Mesenchymal stem cell (in vitro differentiated cells and primary cell): ENCODE results near the gene IPCEF1.

ENCODE experiments used
- DNase-seq: peaks from one replicate; pipeline ENCODE4 v3.0.0-alpha.2; 2013
- H2AFZ ChIP-seq: one replicate; pipeline ENCODE4 v1.6.1; 2013; ENCODE audit warnings: low read depth, mild to moderate bottlenecking, control low read depth, inconsistent platforms, low read length, moderate library complexity
- H2AK5ac ChIP-seq: 2 replicates; pipeline ENCODE4 v1.6.1; 2013; ENCODE audit warnings: low read length, moderate library complexity, mild to moderate bottlenecking, inconsistent platforms; ENCODE audit not compliant: severe bottlenecking
- H2BK120ac ChIP-seq: one replicate; pipeline ENCODE4 v1.6.1; 2013; ENCODE audit warnings: low read depth, mild to moderate bottlenecking, inconsistent platforms, low read length, moderate library complexity
- H2BK12ac ChIP-seq, 2 experiments: one replicate each; pipeline ENCODE4 v1.6.1; 2013; ENCODE audit warnings: inconsistent platforms in 2 of 2, low read length in 2 of 2, mild to moderate bottlenecking in 2 of 2, moderate library complexity in 2 of 2, control low read depth in 1 of 2
- H2BK15ac ChIP-seq: one replicate; pipeline ENCODE4 v1.6.1; 2013; ENCODE audit warnings: mild to moderate bottlenecking, low read depth, inconsistent platforms; ENCODE audit not compliant: poor library complexity, severe bottlenecking
- H2BK5ac ChIP-seq: 2 replicates; pipeline ENCODE4 v1.6.1; 2013; ENCODE audit warnings: low read depth, mild to moderate bottlenecking, low read length, control low read depth, inconsistent platforms; ENCODE audit not compliant: poor library complexity, severe bottlenecking
- H3K14ac ChIP-seq, 2 experiments: one replicate each; pipeline ENCODE4 v1.6.1; 2013; ENCODE audit warnings: inconsistent platforms in 2 of 2, low read length in 2 of 2, control low read depth in 1 of 2, mild to moderate bottlenecking in 1 of 2, moderate library complexity in 1 of 2
- H3K18ac ChIP-seq, 2 experiments: one replicate each; pipeline ENCODE4 v1.6.1; 2013; ENCODE audit warnings: inconsistent platforms in 2 of 2, low read length in 2 of 2, control low read depth in 1 of 2, low read depth in 1 of 2, mild to moderate bottlenecking in 1 of 2
- H3K23ac ChIP-seq, 2 experiments: one replicate each; pipeline ENCODE4 v1.6.1; 2013; ENCODE audit warnings: inconsistent platforms in 2 of 2, low read length in 2 of 2, mild to moderate bottlenecking in 2 of 2, moderate library complexity in 2 of 2, control low read depth in 1 of 2
- H3K27ac ChIP-seq: 2 replicates; pipeline ENCODE4 v1.5.1; 2013; ENCODE audit warnings: mild to moderate bottlenecking, moderate library complexity, low read length, control low read depth, inconsistent platforms; ENCODE audit not compliant: poor library complexity, severe bottlenecking
- H3K27me3 ChIP-seq, 2 experiments: 2 replicates each; pipeline versions ENCODE4 v1.6.1 to v1.7.0; 2013; ENCODE audit warnings: low read length in 2 of 2, mild to moderate bottlenecking in 2 of 2, moderate library complexity in 2 of 2, control low read depth in 1 of 2, inconsistent platforms in 1 of 2; ENCODE audit not compliant: control insufficient read depth in 1 of 2, insufficient read depth in 1 of 2
- H3K36me3 ChIP-seq, 2 experiments: 2 replicates each; pipeline versions ENCODE4 v1.6.1 to v1.7.0; 2013; ENCODE audit warnings: low read length in 2 of 2, control low read depth in 1 of 2, inconsistent platforms in 1 of 2, low read depth in 1 of 2, mild to moderate bottlenecking in 1 of 2; ENCODE audit not compliant: insufficient read depth in 2 of 2, control insufficient read depth in 1 of 2
- H3K4ac ChIP-seq, 2 experiments: one replicate each; pipeline ENCODE4 v1.6.1; 2013; ENCODE audit warnings: inconsistent platforms in 2 of 2, low read length in 2 of 2, mild to moderate bottlenecking in 2 of 2, moderate library complexity in 2 of 2, control low read depth in 1 of 2, low read depth in 1 of 2
- H3K4me1 ChIP-seq: 2 replicates; pipeline ENCODE4 v1.6.1; 2013; ENCODE audit warnings: low read depth, low read length, control low read depth; ENCODE audit not compliant: control insufficient read depth, insufficient read depth
- H3K4me2 ChIP-seq: 2 replicates; pipeline ENCODE4 v1.6.1; 2013; ENCODE audit warnings: low read length, mild to moderate bottlenecking, inconsistent platforms; ENCODE audit not compliant: poor library complexity, severe bottlenecking
- H3K4me3 ChIP-seq, 2 experiments: 2 replicates each; pipeline versions ENCODE4 v1.5.1 to v1.7.0; 2013; ENCODE audit warnings: low read length in 2 of 2, mild to moderate bottlenecking in 2 of 2, control low read depth in 1 of 2, low read depth in 1 of 2; ENCODE audit not compliant: insufficient read depth in 1 of 2
- H3K79me1 ChIP-seq: replicated peaks from 2 replicates; pipeline ENCODE4 v1.6.1; 2013; ENCODE audit warnings: mild to moderate bottlenecking, control low read depth, low read length, inconsistent platforms; ENCODE audit not compliant: poor library complexity, severe bottlenecking
- H3K9ac ChIP-seq: 2 replicates; pipeline ENCODE4 v1.7.0; 2013; ENCODE audit warnings: mild to moderate bottlenecking, low read length, moderate library complexity
- H3K9me3 ChIP-seq: 2 replicates; pipeline ENCODE4 v1.7.0; 2013; ENCODE audit warnings: mild to moderate bottlenecking, low read length; ENCODE audit not compliant: control insufficient read depth
- H4K8ac ChIP-seq: one replicate; pipeline ENCODE4 v1.6.1; 2013; ENCODE audit warnings: inconsistent platforms, mild to moderate bottlenecking, low read length, moderate library complexity
- H4K91ac ChIP-seq: one replicate; pipeline ENCODE4 v1.6.1; 2013; ENCODE audit warnings: mild to moderate bottlenecking, low read length, inconsistent platforms
- WGBS: methylation state at CpG from one replicate; pipeline ENCODE4 v1.1.7; 2013; ENCODE audit warnings: mixed read lengths; 5-methylcytosine and 5-hydroxymethylcytosine counted together

Gene IPCEF1

DNA sequence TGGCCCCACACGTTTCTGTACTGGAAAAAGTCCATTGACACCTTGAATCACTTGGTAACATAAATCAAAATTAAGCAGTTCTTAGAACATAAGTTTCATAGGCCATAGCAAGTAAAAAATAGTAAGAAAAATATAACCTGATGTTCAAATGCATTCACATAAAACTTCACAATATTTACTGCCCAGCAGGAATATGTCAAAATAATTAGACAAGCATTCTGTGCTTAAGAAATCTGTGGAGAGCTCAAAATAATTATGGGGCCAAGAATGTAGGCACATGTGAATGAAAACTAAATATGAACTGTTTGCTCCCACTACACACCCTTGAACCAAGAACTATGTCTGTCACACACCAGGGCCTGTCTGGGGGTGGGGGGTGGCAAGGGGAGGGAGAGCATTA, 70.8 kb downstream of the IPCEF1 start:
- Histone ChIP-seq H2BK15ac (no peak overlapping the region), H2BK5ac (peak overlapping the region; percentile 44), H3K4me2 (no peak overlapping the region), H3K36me3 (no peaks in the 10 kb centered on the region), H3K27me3 (no peaks in the 10 kb centered on the region), H2AK5ac (no peak overlapping the region), H3K9me3 (no peaks in the 10 kb centered on the region), H3K23ac (no peak overlapping the region), H3K27ac (no peak overlapping the region), H4K91ac (no peak overlapping the region), H3K4ac (no peak overlapping the region), H3K79me1 (no peaks in the 10 kb centered on the region), H3K14ac (no peak overlapping the region), H3K4me1 (no peaks in the 10 kb centered on the region), H2BK120ac (no peak overlapping the region), H4K8ac (no peak overlapping the region), H3K4me3 (no peak overlapping the region), H3K9ac (no peak overlapping the region), H3K18ac (no peak overlapping the region), H2BK12ac (no peak overlapping the region), H2AFZ (no peak overlapping the region)
- no CpG with 5 or more reads among the region's 1 CpG for WGBS
- no peak for DNase-seq

DNA sequence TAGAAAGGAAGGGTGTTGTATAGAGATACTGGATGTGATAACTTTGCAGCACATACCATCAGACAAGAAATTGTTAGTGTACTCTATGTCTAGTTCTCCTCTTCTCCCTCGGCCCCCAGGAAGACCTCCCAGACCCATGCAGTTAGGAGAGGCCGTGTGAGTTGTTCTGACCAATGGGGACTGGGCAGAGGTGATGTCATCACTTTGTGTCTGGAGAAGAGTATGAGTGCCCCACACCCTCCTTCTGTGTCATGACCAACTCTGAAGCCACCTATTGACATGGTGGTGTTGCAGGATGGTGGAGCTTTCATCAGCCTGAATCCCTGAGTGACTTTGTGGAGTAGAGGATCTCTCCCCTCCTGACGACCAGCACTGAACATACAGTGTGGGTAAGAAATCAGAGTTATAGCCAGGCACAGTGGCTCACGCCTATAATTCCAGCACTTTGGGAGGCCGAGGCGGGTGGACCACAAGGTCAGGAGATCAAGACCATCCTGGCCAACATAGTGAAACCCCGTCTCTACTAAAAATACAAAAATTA, 72.2 kb downstream of the IPCEF1 start:
- Histone ChIP-seq H3K4me1 (no peaks in the 10 kb centered on the region), H4K91ac (no peak overlapping the region), H3K79me1 (no peaks in the 10 kb centered on the region), H3K9ac (no peak overlapping the region), H3K4ac (no peak overlapping the region), H2BK5ac (no peak overlapping the region), H2BK12ac (no peak overlapping the region), H2AFZ (no peak overlapping the region), H3K27me3 (no peaks in the 10 kb centered on the region), H2AK5ac (no peak overlapping the region), H4K8ac (no peak overlapping the region), H2BK15ac (no peak overlapping the region), H3K23ac (no peak overlapping the region), H3K14ac (no peak overlapping the region), H3K9me3 (no peaks in the 10 kb centered on the region), H3K36me3 (no peaks in the 10 kb centered on the region), H3K27ac (no peak overlapping the region), H3K4me2 (no peak overlapping the region), H3K18ac (no peak overlapping the region), H2BK120ac (no peak overlapping the region), H3K4me3 (no peak overlapping the region)
- DNase-seq, result no peak
- WGBS, result 98% methylated on average over 6 of the region's 7 CpGs

DNA sequence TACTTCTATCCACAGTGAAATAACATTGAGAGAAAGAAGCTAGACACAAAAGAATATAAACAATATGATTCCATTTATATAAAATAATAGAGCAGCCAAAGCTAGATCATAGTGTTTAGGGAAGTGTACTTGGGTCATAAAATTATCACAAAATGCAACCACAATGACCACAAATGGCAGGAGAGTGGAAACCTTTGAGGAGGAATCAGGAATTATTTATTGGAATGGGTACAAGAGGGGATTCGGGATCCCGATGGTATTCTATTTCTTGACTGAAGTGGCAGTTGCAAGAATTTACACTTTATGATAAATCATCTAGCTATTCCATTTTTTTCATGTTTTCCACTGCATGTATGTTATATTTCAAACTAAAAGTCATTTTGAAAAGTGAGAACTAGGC, 76.1 kb downstream of the IPCEF1 start:
- Histone ChIP-seq H2BK12ac (no peak overlapping the region), H2BK5ac (no peak overlapping the region), H2BK120ac (no peak overlapping the region), H3K9ac (no peak overlapping the region), H3K36me3 (no peaks in the 10 kb centered on the region), H3K4me3 (no peak overlapping the region), H3K18ac (no peak overlapping the region), H2AFZ (no peak overlapping the region), H3K9me3 (no peaks in the 10 kb centered on the region), H3K4me1 (no peaks in the 10 kb centered on the region), H4K91ac (no peak overlapping the region), H3K4me2 (no peak overlapping the region), H3K14ac (no peak overlapping the region), H3K79me1 (no peaks in the 10 kb centered on the region), H2AK5ac (no peak overlapping the region), H4K8ac (no peak overlapping the region), H3K27ac (no peak overlapping the region), H3K4ac (no peak overlapping the region), H3K27me3 (no peaks in the 10 kb centered on the region), H3K23ac (no peak overlapping the region), H2BK15ac (no peak overlapping the region)
- no peak for DNase-seq
- no CpG with 5 or more reads among the region's 2 CpGs for WGBS

DNA sequence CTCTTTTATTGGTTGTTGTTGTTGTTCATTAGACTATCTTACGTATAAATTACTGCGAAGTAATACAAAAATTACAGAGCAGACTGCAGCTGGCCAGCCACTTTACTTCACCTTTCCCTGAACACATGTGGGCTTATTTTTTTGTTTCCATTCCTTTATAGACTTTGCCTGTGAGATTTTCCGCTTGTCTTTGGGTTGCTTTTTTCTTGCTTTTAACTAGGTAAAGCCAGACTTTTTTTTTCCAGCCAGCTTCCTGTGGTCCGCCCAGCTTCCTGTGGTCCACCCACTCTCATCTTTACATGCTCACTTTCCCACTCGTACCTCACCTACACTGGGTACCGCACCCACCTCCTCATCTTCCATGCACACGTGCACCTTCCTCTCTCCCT, 79.0 kb downstream of the IPCEF1 start:
- no peaks in the 10 kb centered on the region for H3K9me3 ChIP-seq
- WGBS, result 91% methylated on average over 7 of the region's 7 CpGs

More for the DNA sequence above, 79.0 kb downstream of the IPCEF1 start:
- Histone ChIP-seq H3K4ac (no peak overlapping the region), H3K36me3 (no peaks in the 10 kb centered on the region), H3K4me3 (no peak overlapping the region), H3K4me2 (no peak overlapping the region), H3K14ac (peak overlapping the region in 1 of 2 experiments; percentile 81), H2AFZ (no peak overlapping the region), H3K9ac (peak overlapping the region; percentile 28), H4K8ac (no peak overlapping the region), H2BK120ac (no peak overlapping the region), H3K4me1 (no peaks in the 10 kb centered on the region), H2BK15ac (no peak overlapping the region), H3K27me3 (no peaks in the 10 kb centered on the region), H2AK5ac (no peak overlapping the region), H3K18ac (no peak overlapping the region), H4K91ac (no peak overlapping the region), H3K27ac (no peak overlapping the region), H2BK12ac (no peak overlapping the region), H3K23ac (no peak overlapping the region), H3K79me1 (no peaks in the 10 kb centered on the region), H2BK5ac (no peak overlapping the region)
- DNase-seq, result no peak
